H9 (cell line): Measurements from ENCODE around the gene DHH. TPM values are rescaled to one million over a fixed set of nuclear protein-coding genes. Genes with fewer than 3 reads are reported as not detected.

Source experiments
- DNase-seq: peaks from one replicate; pipeline ENCODE4 v3.0.0-alpha.2; 2017
- H2AFZ ChIP-seq: one replicate; pipeline ENCODE4 v1.6.1; 2013; ENCODE audit warnings: mild to moderate bottlenecking, low read length, control low read depth, moderate library complexity
- H2AK5ac ChIP-seq: 2 replicates; pipeline ENCODE4 v1.6.1; 2013; ENCODE audit warnings: low read length, control low read depth, mixed read lengths; ENCODE audit not compliant: insufficient read length
- H2BK120ac ChIP-seq: one replicate; pipeline ENCODE4 v1.6.1; 2013; ENCODE audit warnings: low read depth, mild to moderate bottlenecking, low read length, control low read depth, inconsistent platforms; ENCODE audit not compliant: poor library complexity, severe bottlenecking
- H2BK12ac ChIP-seq: 2 replicates; pipeline ENCODE4 v1.6.1; 2013; ENCODE audit warnings: low read length, control low read depth, mixed read lengths, low read depth; ENCODE audit not compliant: insufficient read length
- H2BK15ac ChIP-seq: 2 replicates; pipeline ENCODE4 v1.6.1; 2013; ENCODE audit warnings: low read depth, low read length, control low read depth
- H2BK20ac ChIP-seq: one replicate; pipeline ENCODE4 v1.6.1; 2013; ENCODE audit warnings: low read depth, mild to moderate bottlenecking, low read length, control low read depth, inconsistent platforms; ENCODE audit not compliant: poor library complexity, severe bottlenecking
- H2BK5ac ChIP-seq: 2 replicates; pipeline ENCODE4 v1.6.1; 2013; ENCODE audit warnings: low read length, control low read depth, mixed read lengths; ENCODE audit not compliant: insufficient read length
- H3K14ac ChIP-seq: 2 replicates; pipeline ENCODE4 v1.6.1; 2013; ENCODE audit warnings: low read length, control low read depth; ENCODE audit not compliant: insufficient read depth
- H3K18ac ChIP-seq: 2 replicates; pipeline ENCODE4 v1.6.1; 2013; ENCODE audit warnings: low read depth, mild to moderate bottlenecking, mixed read lengths, low read length, control low read depth; ENCODE audit not compliant: insufficient read length
- H3K23ac ChIP-seq: 2 replicates; pipeline ENCODE4 v1.6.1; 2013; ENCODE audit warnings: low read length, control low read depth, mixed read lengths, low read depth; ENCODE audit not compliant: insufficient read length
- H3K23me2 ChIP-seq: 2 replicates; pipeline ENCODE4 v1.6.1; 2013; ENCODE audit warnings: low read depth, mild to moderate bottlenecking, mixed read lengths, low read length, control low read depth; ENCODE audit not compliant: insufficient read length, poor library complexity, severe bottlenecking
- H3K27ac ChIP-seq: 2 replicates; pipeline ENCODE4 v1.5.1; 2013; ENCODE audit warnings: low read length, control low read depth, mixed read lengths, low read depth; ENCODE audit not compliant: insufficient read length
- H3K27me3 ChIP-seq: 2 replicates; pipeline ENCODE4 v1.6.1; 2013; ENCODE audit warnings: low read length, control low read depth, inconsistent platforms; ENCODE audit not compliant: insufficient read depth
- H3K4ac ChIP-seq: 2 replicates; pipeline ENCODE4 v1.6.1; 2013; ENCODE audit warnings: low read depth, mild to moderate bottlenecking, control low read depth, inconsistent platforms, low read length, moderate library complexity
- H3K4me1 ChIP-seq: 2 replicates; pipeline ENCODE4 v1.6.1; 2013; ENCODE audit warnings: low read length, control low read depth, inconsistent platforms; ENCODE audit not compliant: insufficient read depth
- H3K4me2 ChIP-seq: 2 replicates; pipeline ENCODE4 v1.6.1; 2013; ENCODE audit warnings: low read length, control low read depth, mixed read lengths; ENCODE audit not compliant: insufficient read length, insufficient read depth
- H3K56ac ChIP-seq: 2 replicates; pipeline ENCODE4 v1.6.1; 2013; ENCODE audit warnings: low read depth, mild to moderate bottlenecking, mixed read lengths, low read length, control low read depth; ENCODE audit not compliant: insufficient read length
- H3K79me1 ChIP-seq: 2 replicates; pipeline ENCODE4 v1.6.1; 2013; ENCODE audit warnings: low read depth, mild to moderate bottlenecking, moderate library complexity, low read length, control low read depth, inconsistent platforms; ENCODE audit not compliant: insufficient read depth, poor library complexity, severe bottlenecking
- H3K79me2 ChIP-seq: 2 replicates; pipeline ENCODE4 v1.6.1; 2013; ENCODE audit warnings: low read length, control low read depth, inconsistent platforms; ENCODE audit not compliant: insufficient read depth
- H3K9ac ChIP-seq: 2 replicates; pipeline ENCODE4 v1.6.1; 2013; ENCODE audit warnings: low read length, control low read depth, mixed read lengths; ENCODE audit not compliant: insufficient read length; ENCODE audit errors: extremely low read depth
- H3K9me3 ChIP-seq: one replicate; pipeline ENCODE4 v1.6.1; 2013; ENCODE audit warnings: low read depth, low read length, inconsistent platforms; ENCODE audit not compliant: control insufficient read depth
- H3T11ph ChIP-seq: one replicate; pipeline ENCODE4 v1.6.1; 2013; ENCODE audit warnings: mild to moderate bottlenecking, low read length, control low read depth, inconsistent platforms
- H4K20me1 ChIP-seq: one replicate; pipeline ENCODE4 v1.6.1; 2013; ENCODE audit not compliant: control insufficient read depth, insufficient read length, insufficient read depth
- H4K5ac ChIP-seq: 2 replicates; pipeline ENCODE4 v1.6.1; 2013; ENCODE audit warnings: low read depth, mild to moderate bottlenecking, mixed read lengths, low read length, control low read depth; ENCODE audit not compliant: insufficient read length
- H4K8ac ChIP-seq: replicated peaks from 2 replicates; pipeline ENCODE4 v1.6.1; 2013; ENCODE audit warnings: low read length, control low read depth, mixed read lengths, low read depth; ENCODE audit not compliant: insufficient read length
- H4K91ac ChIP-seq: 2 replicates; pipeline ENCODE4 v1.6.1; 2013; ENCODE audit warnings: low read depth, mild to moderate bottlenecking, moderate library complexity, mixed read lengths, low read length, control low read depth; ENCODE audit not compliant: insufficient read length
- H3K27ac Mint-ChIP-seq, 3 experiments: 2 replicates in 2 of 3; 3 replicates in 1 of 3; pipeline ENCODE4 v1.8.0; 2020 to 2021; ENCODE audit warnings: mixed read lengths in 3 of 3, mild to moderate bottlenecking in 1 of 3, moderate library complexity in 1 of 3
- H3K27me3 Mint-ChIP-seq: 2 replicates; pipeline ENCODE4 v1.8.0; 2021; ENCODE audit warnings: low read depth, mild to moderate bottlenecking, moderate library complexity, mixed read lengths
- H3K36me3 Mint-ChIP-seq, 3 experiments: 2 replicates in 2 of 3; 3 replicates in 1 of 3; pipeline ENCODE4 v1.8.0; 2020 to 2021; ENCODE audit warnings: low read depth in 3 of 3, mixed read lengths in 3 of 3; ENCODE audit not compliant: insufficient read depth in 1 of 3
- H3K4me1 Mint-ChIP-seq, 2 experiments: 2 replicates each; pipeline ENCODE4 v1.8.0; 2020; ENCODE audit warnings: mixed read lengths in 2 of 2
- H3K4me3 Mint-ChIP-seq, 2 experiments: 2 replicates in 1 of 2; 3 replicates in 1 of 2; pipeline ENCODE4 v1.8.0; 2020 to 2021; ENCODE audit warnings: mild to moderate bottlenecking in 2 of 2, mixed read lengths in 2 of 2, moderate library complexity in 1 of 2
- H3K9me3 Mint-ChIP-seq, 2 experiments: 2 replicates in 1 of 2; 3 replicates in 1 of 2; pipeline ENCODE4 v1.8.0; 2020; ENCODE audit warnings: mild to moderate bottlenecking in 2 of 2, mixed read lengths in 2 of 2, moderate library complexity in 1 of 2
- CTCF ChIP-seq: fragments of 200-600 bp; sonication (generic); conservative IDR thresholded peaks from 3 replicates; pipeline ENCODE4 v1.8.0; 2021; ENCODE audit warnings: antibody characterized with exemption, mild to moderate bottlenecking
- WGBS: extraction: QIAGEN DNeasy Blood & Tissue Kit; methylation state at CpG from one replicate; pipeline ENCODE4 v1.1.7; 2013; ENCODE audit warnings: missing lambda C conversion rate, low lambda C conversion rate, mixed read lengths; ENCODE audit not compliant: insufficient read length; ENCODE audit errors: extremely low coverage; 5-methylcytosine and 5-hydroxymethylcytosine counted together
- total RNA-seq: library from RNA; stranded (reverse); gene quantifications from 2 replicates; pipeline ENCODE4 v1.2.1, GENCODE V29; 2021

DHH gene
- total RNA-seq, 1 experiment from 2014 or later: 0.20 TPM

- Histone ChIP-seq H3K4me1 (no peaks in the 10 kb centered on the region), H2AFZ (no peak overlapping the region), H4K8ac (no peak overlapping the region), H4K20me1 (no peaks in the 10 kb centered on the region), H3K14ac (no peak overlapping the region), H3K56ac (no peak overlapping the region), H2BK120ac (no peak overlapping the region), H4K5ac (no peak overlapping the region), H3K4me2 (no peak overlapping the region), H2BK20ac (no peak overlapping the region), H3K27ac (no peak overlapping the region), H3K18ac (no peak overlapping the region), H3K79me2 (no peaks in the 10 kb centered on the region), H4K91ac (no peak overlapping the region), H3K23ac (no peak overlapping the region), H2AK5ac (no peak overlapping the region), H2BK15ac (no peak overlapping the region), H3K9ac (no peak overlapping the region), H3K27me3 (peaks cover 27% of the 10 kb centered on the region; the same call in 1 of the 2 replicates), H2BK12ac (no peak overlapping the region), H2BK5ac (no peak overlapping the region), H3K4ac (no peak overlapping the region), H3K79me1 (no peaks in the 10 kb centered on the region), H3T11ph (no peak overlapping the region), H3K23me2 (peaks cover 6% of the 10 kb centered on the region), H3K9me3 (no peaks in the 10 kb centered on the region)
- peaks cover 36% of the 10 kb centered on the region for H3K27me3 Mint-ChIP-seq
- H3K9me3 Mint-ChIP-seq: no peaks in the 10 kb centered on the region; a peak in 1 of 5 replicates
- no peak for DNase-seq
- peaks cover 18 to 27% of the 10 kb centered on the region in 2 experiments for H3K4me1 Mint-ChIP-seq
- H3K27ac Mint-ChIP-seq: no peak overlapping the region
- no peak overlapping the region for H3K4me3 Mint-ChIP-seq
- WGBS: no CpG with 5 or more reads among the region's 3 CpGs
- H3K36me3 Mint-ChIP-seq: peaks cover 2 to 51% (median 38%) of the 10 kb centered on the region in 3 experiments; a peak in 6 of 7 replicates
- no peak for TF ChIP-seq CTCF
These were observed 2.8 kb upstream of the DHH start for GRCh38 chr12:49097381-49097780.
